ENCODE measurements around the gene NCEH1. TPM values are rescaled to one million over a fixed set of nuclear protein-coding genes. Genes with fewer than 3 reads are reported as not detected.

Gene NCEH1
- total and polyA plus RNA-seq, 4 donors, result 1.1 to 32.3 (median 2.5) TPM

GRCh38 chr3:172675441-172676193 lies 35.2 kb downstream of the NCEH1 start (continued):
- TF ChIP-seq CTCF (IDR thresholded peaks at IDR 0.05; ENCODE audit: low read depth, low read length, missing input control) (peak; percentile 64), GABPA (IDR thresholded peaks at IDR 0.05 in 1 of 2, conservative IDR thresholded peaks at IDR 0.05 in 1 of 2) (no peak), FOXA2 (IDR thresholded peaks at IDR 0.05) (no peak)

GRCh38 chr3:172673210-172673679 lies 37.6 kb downstream of the NCEH1 start:
- DNase-seq (ENCODE audit: low spot score), result peak; percentile 78
- H3K27me3 ChIP-seq (ENCODE audit: control insufficient read depth in 4 of 4, insufficient read depth in 4 of 4, low read length in 3 of 4), result no peaks in the 10 kb centered on the region
- no peaks in the 10 kb centered on the region for H3K4me1 ChIP-seq (ENCODE audit: control insufficient read depth in 4 of 4, insufficient read depth in 4 of 4, low read length in 3 of 4)
- no peak overlapping the region for H3K27ac ChIP-seq (ENCODE audit: low read depth in 1 of 2, low read length in 2 of 2)
- H3K4me3 ChIP-seq (ENCODE audit: low read depth in 1 of 3, low read length in 3 of 3), result no peak overlapping the region
- no peaks in the 10 kb centered on the region for H3K9me3 ChIP-seq (ENCODE audit: control insufficient read depth in 4 of 4, low read length in 3 of 4)
- H3K36me3 ChIP-seq (ENCODE audit: control insufficient read depth in 4 of 4, insufficient read depth in 3 of 4, low read depth in 1 of 4, low read length in 3 of 4), result no peaks in the 10 kb centered on the region
- peak; percentile 71 to 81 for TF ChIP-seq RAD21 (IDR thresholded peaks at IDR 0.05)
- no peak for TF ChIP-seq YY1 (IDR thresholded peaks at IDR 0.05)
- no peak for TF ChIP-seq SP1 (IDR thresholded peaks at IDR 0.05)
- no peak for TF ChIP-seq HNF4G (IDR thresholded peaks at IDR 0.05)
- no peak for TF ChIP-seq FOXA1 (IDR thresholded peaks at IDR 0.05)
- TF ChIP-seq RXRA (IDR thresholded peaks at IDR 0.05), result no peak
- TF ChIP-seq NR2F2 (IDR thresholded peaks at IDR 0.05), result no peak
- no peak for TF ChIP-seq GABPA (IDR thresholded peaks at IDR 0.05 in 1 of 2, conservative IDR thresholded peaks at IDR 0.05 in 1 of 2)
- no peak for TF ChIP-seq ZBTB33 (IDR thresholded peaks at IDR 0.05)
- TF ChIP-seq FOXA2 (IDR thresholded peaks at IDR 0.05), result no peak
- no peak for TF ChIP-seq JUND (IDR thresholded peaks at IDR 0.05)
- no peak for TF ChIP-seq TAF1 (conservative IDR thresholded peaks at IDR 0.05)
- TF ChIP-seq CTCF (IDR thresholded peaks at IDR 0.05; ENCODE audit: low read depth, low read length, missing input control), result peak; percentile 61
- no peak for TF ChIP-seq EGR1 (IDR thresholded peaks at IDR 0.05; ENCODE audit: low read depth in 2 of 2)
- no peak for TF ChIP-seq MAX (IDR thresholded peaks at IDR 0.05)
- no peak for TF ChIP-seq REST (IDR thresholded peaks at IDR 0.05)
- no peak for TF ChIP-seq HNF4A (conservative IDR thresholded peaks at IDR 0.05)
- WGBS, result 37% methylated on average over 2 of the region's 2 CpGs
- no peak overlapping the region for H3K9ac ChIP-seq (ENCODE audit: low read depth in 1 of 2, low read length in 2 of 2)

All from liver (tissue), 9 donors.